Lung microvascular endothelial cell (primary cell): ENCODE data around the gene CEP350. TPM values are rescaled to one million over a fixed set of nuclear protein-coding genes. Genes with fewer than 3 reads are reported as not detected.

Experiments
- DNase-seq, 2 donors: peaks; one replicate each; pipeline versions ENCODE4 v3.0.0 to v3.0.0-alpha.2; 2010; ENCODE audit warnings: low read depth in 2 of 2
- total RNA-seq: library from RNA; depleted of rRNA; stranded (reverse); fragments of >200 nt; gene quantifications from 2 replicates; pipeline ENCODE4 v1.2.1, GENCODE V29; 2014

The CEP350 gene
- 32.7 and 46.6 TPM in 2 replicates for total RNA-seq

GRCh38 chr1:179954493-179955286 is at the start of gene CEP350:
Gene CEP350 (plus strand): TSS chr1:179954810. CDS start chr1:179986182, 31,372 bp downstream.
- peak; percentile 98 to 99 for DNase-seq

- no peak for DNase-seq
Measured at GRCh38 chr1:179910934-179911333, 43.7 kb upstream of the CEP350 start.

GRCh38 chr1:179911812-179912211 is 42.8 kb upstream of the CEP350 start:
- no peak for DNase-seq

GRCh38 chr1:179917601-179918429 is 36.8 kb upstream of the CEP350 start:
- DNase-seq = no peak

GRCh38 chr1:179921472-179921871 is 33.1 kb upstream of the CEP350 start:
- peak in 1 of 2 donors; percentile 27 for DNase-seq

- no peak for DNase-seq
Measured at GRCh38 chr1:179921981-179922872, 32.4 kb upstream of the CEP350 start.

- no peak for DNase-seq
Measured at GRCh38 chr1:179923029-179923428, 31.6 kb upstream of the CEP350 start.

GRCh38 chr1:179924268-179924667 is 30.3 kb upstream of the CEP350 start:
- DNase-seq = no peak

- DNase-seq = no peak
Measured at GRCh38 chr1:179925302-179925701, 29.3 kb upstream of the CEP350 start.

- no peak for DNase-seq
Measured at GRCh38 chr1:179925922-179926849, 28.4 kb upstream of the CEP350 start.

GRCh38 chr1:179926850-179927205 is 27.8 kb upstream of the CEP350 start:
- DNase-seq = no peak

GRCh38 chr1:179929955-179930798 is 24.4 kb upstream of the CEP350 start:
- DNase-seq = no peak

- no peak for DNase-seq
Measured at GRCh38 chr1:179930867-179931266, 23.7 kb upstream of the CEP350 start.

- no peak for DNase-seq
Measured at GRCh38 chr1:179933219-179933618, 21.4 kb upstream of the CEP350 start.

- no peak for DNase-seq
Measured at GRCh38 chr1:179935909-179936496, 18.6 kb upstream of the CEP350 start.

- no peak for DNase-seq
Measured at GRCh38 chr1:179937668-179938254, 16.8 kb upstream of the CEP350 start.

GRCh38 chr1:179938752-179939151 is 15.9 kb upstream of the CEP350 start:
- DNase-seq = no peak

GRCh38 chr1:179939941-179940340 is 14.7 kb upstream of the CEP350 start:
- no peak for DNase-seq

- DNase-seq = no peak
Measured at GRCh38 chr1:179941454-179941853, 13.2 kb upstream of the CEP350 start.
